Measurements from ENCODE around the gene TBRG1. TPM values are rescaled to one million over a fixed set of nuclear protein-coding genes. Genes with fewer than 3 reads are reported as not detected.

TBRG1 gene
- total RNA-seq, 2 experiments from 2014 or later = 30.0 to 34.0 TPM

- no peaks in the 10 kb centered on the region for H3K79me2 ChIP-seq (ENCODE audit: insufficient read depth, low read depth, low read length)
- no peak for DNase-seq (ENCODE audit: low spot score)
- POLR2A ChIA-PET = interaction anchor here (0.7 to 1.7 kb wide), 5 partner anchors 16 to 62 kb away, joined by 3 to 7 read pairs (median 5); no protein-coding TSS in a partner anchor
- no peaks in the 10 kb centered on the region for H4K20me1 ChIP-seq (ENCODE audit: insufficient read depth, low read length)
- no peaks in the 10 kb centered on the region for H3K4me1 ChIP-seq (ENCODE audit: insufficient read depth, low read length, poor library complexity, severe bottlenecking)
- no peak overlapping the region for H2AFZ ChIP-seq (ENCODE audit: low read length)
- CTCF ChIA-PET (ENCODE audit: unreplicated experiment) = interaction anchor here (1.1 kb wide), 1 partner anchor 18 kb away, joined by 3 read pairs; the partner anchor contains the start of gene TBRG1
- TF ChIP-seq EZH2phosphoT487 (IDR thresholded peaks at IDR 0.05; ENCODE audit: borderline replicate concordance, low read depth, low read length) (no peak), CTCF (conservative IDR thresholded peaks at IDR 0.05; ENCODE audit: low read length) (no peak)
- no peak overlapping the region for H3K27ac ChIP-seq (ENCODE audit: low read depth, low read length, poor library complexity, severe bottlenecking)
- no peaks in the 10 kb centered on the region for H3K9me2 ChIP-seq (ENCODE audit: insufficient read depth, low read length)
- peaks cover 50% of the 10 kb centered on the region for H3K36me3 ChIP-seq (ENCODE audit: insufficient read depth, low read length)
- no peak overlapping the region for H3K4me2 ChIP-seq (ENCODE audit: low read length)
- H3K9me3 ChIP-seq (ENCODE audit: low read length) = no peaks in the 10 kb centered on the region
- intact Hi-C loops (cut with micrococcal nuclease; ENCODE audit: unreplicated experiment) = no loop called here
- H3K4me3 ChIP-seq (ENCODE audit: low read depth, low read length, poor library complexity, severe bottlenecking) = no peak overlapping the region
- BruUV-seq (replicated peaks) = no TSS peak
Observed at GRCh38 chr11:124640666-124641065, 18.0 kb downstream of the TBRG1 start.

- POLR2A ChIA-PET = interaction anchor here (0.9 to 1.3 kb wide), 3 partner anchors 12 to 194 kb away, joined by 3 to 5 read pairs (median 3); no protein-coding TSS in a partner anchor
- no TSS peak for BruUV-seq (replicated peaks)
Observed at GRCh38 chr11:124642628-124643027, 20.0 kb downstream of the TBRG1 start.

More at GRCh38 chr11:124642628-124643027, 20.0 kb downstream of the TBRG1 start:
- no peaks in the 10 kb centered on the region for H3K9me3 ChIP-seq (ENCODE audit: low read length)
- no peaks in the 10 kb centered on the region for H4K20me1 ChIP-seq (ENCODE audit: insufficient read depth, low read length)
- H3K4me2 ChIP-seq (ENCODE audit: low read length) = no peak overlapping the region
- no peak overlapping the region for H3K27ac ChIP-seq (ENCODE audit: low read depth, low read length, poor library complexity, severe bottlenecking)
- H3K9me2 ChIP-seq (ENCODE audit: insufficient read depth, low read length) = no peaks in the 10 kb centered on the region
- H2AFZ ChIP-seq (ENCODE audit: low read length) = no peak overlapping the region
- H3K36me3 ChIP-seq (ENCODE audit: insufficient read depth, low read length) = peaks cover 30% of the 10 kb centered on the region
- no peaks in the 10 kb centered on the region for H3K79me2 ChIP-seq (ENCODE audit: insufficient read depth, low read depth, low read length)
- TF ChIP-seq EZH2phosphoT487 (IDR thresholded peaks at IDR 0.05; ENCODE audit: borderline replicate concordance, low read depth, low read length) (no peak), CTCF (conservative IDR thresholded peaks at IDR 0.05; ENCODE audit: low read length) (no peak)
- no peak overlapping the region for H3K4me3 ChIP-seq (ENCODE audit: low read depth, low read length, poor library complexity, severe bottlenecking)
- H3K4me1 ChIP-seq (ENCODE audit: insufficient read depth, low read length, poor library complexity, severe bottlenecking) = peaks cover 8% of the 10 kb centered on the region
- CTCF ChIA-PET (ENCODE audit: unreplicated experiment) = no interaction called here
- DNase-seq (ENCODE audit: low spot score) = no peak
- intact Hi-C loops (cut with micrococcal nuclease; ENCODE audit: unreplicated experiment) = no loop called here
